NCI-H460 (cell line): Measurements from ENCODE around the gene CFAP100. TPM values are rescaled to one million over a fixed set of nuclear protein-coding genes. Genes with fewer than 3 reads are reported as not detected.

Experiments
- DNase-seq: peaks from one replicate; pipeline ENCODE4 v3.0.0-alpha.2; 2016; ENCODE audit warnings: low read depth; ENCODE audit errors: extremely low read depth
- total RNA-seq: library from RNA; depleted of rRNA; stranded (reverse); fragments of >200 nt; shearing (Covaris generic); gene quantifications from 2 replicates; pipeline ENCODE4 v1.2.3, GENCODE V29; 2014

CFAP100 gene
- total RNA-seq, 1 experiment from 2014 or later: not detected

GRCh38 chr3:126456766-126457388 is 62.2 kb downstream of the CFAP100 start:
- DNase-seq: no peak

GRCh38 chr3:126459111-126459762 is 64.5 kb downstream of the CFAP100 start:
- no peak for DNase-seq

GRCh38 chr3:126459763-126460127 is 65.0 kb downstream of the CFAP100 start:
- no peak for DNase-seq

- no peak for DNase-seq
Observed at GRCh38 chr3:126460381-126460780, 65.7 kb downstream of the CFAP100 start.

DNA sequence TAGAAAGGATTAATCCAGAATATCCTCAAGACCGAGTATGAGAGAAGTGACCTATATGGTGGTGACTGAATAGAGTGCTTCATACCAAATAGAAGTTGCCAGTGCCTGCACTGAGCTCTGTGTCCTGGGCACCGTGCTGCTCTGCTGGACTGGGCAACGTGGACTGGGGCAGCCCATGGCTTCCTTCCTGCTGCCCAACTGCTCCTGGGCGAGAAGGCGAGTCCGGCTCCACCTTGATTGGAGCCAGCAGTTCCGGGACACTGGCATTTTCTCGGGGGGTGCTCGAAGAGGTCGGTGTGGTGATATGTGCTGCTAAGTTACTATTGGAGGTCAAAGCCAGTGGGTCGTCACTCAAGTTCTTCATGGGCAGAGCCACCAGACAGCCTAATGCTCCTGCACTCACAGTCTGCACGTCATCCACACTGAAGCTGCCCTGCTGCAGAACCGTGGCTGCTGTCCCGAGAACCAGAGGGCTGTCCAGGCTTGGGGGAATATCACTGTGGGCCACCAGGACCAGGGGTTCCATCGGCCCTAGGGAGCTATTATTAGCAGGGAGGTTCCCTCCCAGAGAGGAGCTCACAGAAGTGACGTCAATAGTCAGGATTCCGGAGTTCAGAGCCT is 66.9 kb downstream of the CFAP100 start:
- DNase-seq: no peak

DNA sequence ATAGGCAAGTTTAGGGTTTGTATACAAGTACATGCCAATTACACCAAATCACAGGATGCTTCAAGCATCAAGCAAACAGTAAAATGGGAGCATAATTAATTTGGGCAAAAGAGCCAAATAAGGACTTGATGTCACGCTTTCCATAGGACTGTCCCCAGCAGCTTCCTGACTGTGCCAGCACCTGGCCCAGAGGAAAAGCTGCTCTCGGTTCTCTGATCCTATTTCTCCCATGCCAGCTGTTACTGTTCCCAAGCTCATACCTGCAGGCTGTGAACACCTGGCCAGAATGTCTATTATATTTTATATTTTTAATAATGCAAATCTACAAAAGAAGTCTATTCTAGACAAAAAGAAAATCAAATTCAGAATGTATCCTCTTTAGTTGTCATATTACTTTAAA is 68.8 kb downstream of the CFAP100 start:
- DNase-seq: no peak

DNA sequence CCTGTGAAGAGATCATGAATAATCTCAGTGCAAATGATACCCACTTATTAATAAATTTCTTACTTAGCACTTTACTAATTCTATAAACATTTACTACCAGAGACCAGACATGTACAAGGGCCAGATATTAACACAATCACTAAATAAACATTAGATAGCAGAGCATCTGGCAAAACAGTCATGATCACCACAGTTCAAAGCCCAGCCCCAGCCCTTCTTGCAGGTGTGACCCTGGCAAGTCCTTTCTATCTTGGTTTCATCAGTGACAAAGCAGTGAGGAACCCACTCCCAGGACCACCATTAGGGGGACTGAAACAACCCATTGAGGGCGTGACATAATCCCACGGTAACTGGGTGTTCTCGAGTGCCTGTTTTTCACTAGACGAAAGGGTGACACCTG is 69.4 kb downstream of the CFAP100 start:
- no peak for DNase-seq

DNA sequence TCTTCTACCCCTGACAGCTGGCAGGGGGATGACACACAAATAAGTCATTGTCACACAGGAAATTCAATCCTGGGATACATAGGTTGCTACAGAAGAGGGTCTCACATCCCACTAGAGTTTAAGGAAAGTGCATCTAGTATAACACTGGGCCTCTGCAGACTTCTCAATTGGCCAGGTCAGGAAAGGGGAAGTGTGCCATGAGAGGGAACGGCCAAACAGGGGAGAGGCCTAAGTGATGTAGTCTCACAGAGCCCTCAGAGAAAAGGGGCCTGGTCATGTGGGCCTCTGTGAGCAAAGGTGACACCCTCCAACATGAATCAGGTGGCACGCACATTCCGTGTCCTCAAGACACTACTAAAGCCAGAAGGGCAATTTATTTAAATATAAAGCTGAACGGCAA is 69.8 kb downstream of the CFAP100 start:
- DNase-seq: no peak

- no peak for DNase-seq
Observed at GRCh38 chr3:126464997-126465396, 70.3 kb downstream of the CFAP100 start.

GRCh38 chr3:126465928-126466544 is 71.3 kb downstream of the CFAP100 start:
- no peak for DNase-seq

DNA sequence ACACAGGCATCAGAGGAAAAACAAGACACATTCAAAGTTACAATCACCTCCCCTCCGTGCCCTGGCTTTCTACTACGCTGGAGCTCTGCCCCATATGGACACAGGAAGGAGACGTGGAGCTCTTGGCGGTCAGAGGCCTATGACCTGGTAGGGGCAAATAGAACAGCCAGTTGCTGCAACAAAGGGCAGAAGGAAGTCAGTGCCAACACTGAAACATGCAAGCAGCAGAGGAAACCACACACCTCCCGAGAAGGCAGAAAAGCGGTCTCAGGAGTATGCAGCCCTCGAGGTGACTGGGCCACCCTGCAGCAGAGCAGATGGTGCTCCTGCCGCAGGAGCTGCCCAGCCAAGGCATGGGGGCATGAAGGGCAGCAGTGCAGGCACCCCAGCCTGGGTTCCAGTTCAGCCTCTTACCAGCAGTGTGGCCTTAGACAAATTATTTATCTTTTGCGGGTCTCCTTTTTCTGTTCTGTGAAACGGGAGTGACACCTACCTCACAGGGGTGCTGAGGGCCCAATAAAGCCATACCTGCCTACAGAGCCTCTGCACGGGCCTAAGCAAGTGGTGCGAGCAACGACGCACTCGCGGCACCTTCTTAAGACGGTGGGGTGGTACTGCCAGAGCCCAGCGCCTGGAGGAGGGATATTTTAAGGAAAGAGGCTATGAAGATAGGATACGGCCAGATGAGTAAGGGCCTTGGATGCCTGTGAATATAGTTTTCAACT is 72.3 kb downstream of the CFAP100 start:
- no peak for DNase-seq

DNA sequence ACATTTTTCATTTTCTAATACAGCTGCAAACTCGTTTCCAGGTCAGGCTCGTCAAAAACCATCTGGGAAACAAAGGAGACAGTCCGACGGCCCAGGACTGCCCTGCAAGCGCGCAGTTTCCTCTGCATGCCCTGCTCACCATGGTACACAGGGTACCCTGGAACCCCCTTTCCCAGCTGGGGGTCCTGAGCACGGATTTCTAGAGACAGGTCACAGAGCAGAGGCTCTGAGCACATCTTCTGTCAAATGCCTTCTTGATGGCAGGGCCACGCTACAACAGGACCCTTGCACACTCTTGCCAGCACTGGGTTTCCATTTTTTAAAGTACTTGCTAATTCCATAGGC is 72.9 kb downstream of the CFAP100 start:
- no peak for DNase-seq

DNA sequence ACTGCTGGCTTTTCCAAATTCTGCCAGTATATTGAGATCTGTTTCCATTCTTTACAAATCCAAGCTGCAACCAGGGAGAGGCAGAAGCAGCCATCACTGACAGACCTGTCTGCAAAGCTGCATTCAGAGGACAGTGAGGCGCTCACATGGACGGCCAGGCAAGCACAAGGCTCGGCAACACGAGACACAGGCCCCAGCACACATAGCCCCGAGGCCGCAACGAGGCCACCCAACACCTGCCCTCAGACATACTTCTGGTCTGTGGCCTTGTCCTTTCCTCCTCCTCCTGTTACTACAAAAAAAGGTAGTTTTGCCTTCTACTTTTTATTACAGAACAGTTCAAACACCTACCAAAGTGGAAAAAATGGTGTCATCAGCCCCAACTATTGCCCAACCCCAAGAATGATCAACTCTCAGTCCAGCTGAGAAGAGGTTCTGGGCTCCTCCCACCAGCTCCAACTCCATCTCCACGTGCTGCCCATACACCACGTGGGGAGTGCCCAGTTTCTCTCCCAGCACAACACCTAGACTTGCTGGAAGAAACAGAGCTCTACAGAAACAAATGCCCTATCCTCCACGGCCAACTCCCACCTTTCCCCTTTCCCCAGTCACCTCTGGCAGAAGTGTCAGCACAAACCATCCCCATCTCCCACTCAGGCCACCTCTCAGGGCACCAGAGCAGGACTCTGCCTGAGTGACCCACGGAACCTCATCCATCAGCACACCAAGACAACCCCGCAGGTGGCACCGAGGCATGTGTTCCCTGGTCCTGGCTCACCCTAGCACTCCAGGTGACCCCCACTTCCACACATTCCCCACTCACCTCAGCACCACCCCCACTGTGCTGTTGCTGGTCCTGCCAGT is 73.6 kb downstream of the CFAP100 start:
- DNase-seq: no peak

DNA sequence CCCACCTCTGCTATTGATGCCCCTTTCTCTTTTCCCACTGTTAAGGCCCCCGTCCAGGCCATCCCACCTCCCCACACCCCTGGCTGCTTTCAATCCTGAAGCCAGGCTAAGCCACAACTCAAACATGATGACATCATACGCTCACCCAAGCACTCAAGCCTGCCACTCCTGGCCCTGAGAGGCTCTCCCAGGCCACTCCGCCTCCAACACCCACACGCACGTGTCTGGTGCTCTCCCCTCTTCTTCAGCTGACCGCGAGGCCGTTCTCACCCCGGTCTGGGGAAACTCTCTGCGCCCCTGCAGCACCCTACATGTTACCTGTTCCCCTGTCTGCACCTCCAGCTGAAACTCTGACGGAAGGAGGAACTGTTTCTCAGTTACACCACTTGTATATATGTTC is 74.8 kb downstream of the CFAP100 start:
- DNase-seq: no peak

- DNase-seq: peak; percentile 85
Observed at GRCh38 chr3:126472277-126473006, 77.7 kb downstream of the CFAP100 start.

DNA sequence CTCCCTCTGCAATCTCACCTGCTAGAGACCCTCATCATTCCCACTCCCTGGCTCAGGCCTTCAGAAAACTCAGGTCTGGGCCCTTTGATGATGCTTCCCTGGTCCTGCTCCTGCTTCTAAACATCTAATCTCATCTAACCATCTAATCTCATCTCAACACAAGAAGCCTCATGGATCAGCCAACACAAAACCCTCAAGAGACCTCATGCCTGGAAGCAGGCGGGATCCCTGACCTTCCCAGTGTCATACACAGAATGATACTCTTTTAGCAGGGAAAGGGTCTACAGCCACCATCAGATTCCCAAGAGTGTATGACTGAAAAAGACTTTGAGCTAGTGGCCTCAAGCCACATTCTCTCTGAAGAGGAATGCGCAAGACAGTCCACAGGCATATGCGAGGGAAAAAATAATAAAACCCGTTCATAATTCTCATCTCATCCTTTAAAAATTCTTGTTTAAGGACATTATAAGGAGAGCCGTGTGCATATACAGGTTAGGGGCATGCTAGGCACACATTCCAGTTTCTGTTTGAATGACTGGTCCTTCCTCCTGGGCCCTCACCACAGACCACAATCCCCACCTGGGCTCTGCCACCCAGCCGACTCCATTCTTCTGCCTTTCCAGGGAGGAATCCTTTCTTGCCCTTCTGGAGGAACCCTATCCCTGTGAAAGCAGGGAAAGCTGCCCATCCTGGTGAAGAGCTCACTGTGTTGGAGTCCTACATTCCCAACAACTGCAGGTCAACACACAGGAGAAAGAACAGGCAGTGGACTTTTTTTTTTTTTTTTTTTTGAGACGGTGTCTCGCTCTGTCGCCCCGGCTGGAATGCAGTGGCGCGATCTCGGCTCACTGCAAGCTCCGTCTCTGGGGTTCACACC is 78.8 kb downstream of the CFAP100 start:
- no peak for DNase-seq

GRCh38 chr3:126474498-126475412 is 80.0 kb downstream of the CFAP100 start:
- DNase-seq: no peak
